Esophagus squamous epithelium (tissue), 5 donors: ENCODE results near the gene ASPA. TPM values are rescaled to one million over a fixed set of nuclear protein-coding genes. Genes with fewer than 3 reads are reported as not detected.
"Not testable (repeated sequence)": the region's sequence is repeated elsewhere in the genome, so short reads cannot be mapped to it uniquely, and the experiment has no call there.

Experiments
- DNase-seq: peaks from one replicate; lab custom pipeline; 2025; lab: John Stamatoyannopoulos, UW
- H3K27ac ChIP-seq, 4 donors: fragments of 200-600 bp; sonication (generic); one replicate each; pipeline ENCODE4 v1.5.1; 2016 to 2019; ENCODE audit warnings: mild to moderate bottlenecking in 1 of 4
- H3K27me3 ChIP-seq, 4 donors: fragments of 200-600 bp; sonication (generic); 1 replicate in 3 of 4; 2 replicates in 1 of 4; pipeline versions ENCODE4 v1.5.1 to v1.6.0; 2017 to 2021; ENCODE audit warnings: antibody characterized with exemption in 1 of 4
- H3K36me3 ChIP-seq, 3 donors: fragments of 200-600 bp; sonication (generic); one replicate each; pipeline ENCODE4 v1.5.1; 2016 to 2019
- H3K4me1 ChIP-seq, 3 donors: fragments of 200-600 bp; sonication (generic); one replicate each; pipeline ENCODE4 v1.5.1; 2017 to 2019
- H3K4me3 ChIP-seq, 4 donors: fragments of 200-600 bp; sonication (generic); 1 replicate in 3 of 4; 2 replicates in 1 of 4; pipeline ENCODE4 v1.5.1; 2016 to 2019; ENCODE audit warnings: mild to moderate bottlenecking in 2 of 4, moderate library complexity in 1 of 4
- H3K9me3 ChIP-seq, 3 donors: fragments of 200-600 bp; sonication (generic); one replicate each; pipeline ENCODE4 v1.5.1; 2016 to 2019
- POLR2A ChIP-seq, 4 donors: fragments of 450-650 bp; IDR thresholded peaks; one replicate each; pipeline ENCODE4 v1.6.1; 2017; ENCODE audit warnings: antibody characterized with exemption in 4 of 4, mild to moderate bottlenecking in 4 of 4, moderate library complexity in 3 of 4
- WGBS, 2 donors: methylation state at CpG; one replicate each; pipeline ENCODE4 v1.1.5; 2018; 5-methylcytosine and 5-hydroxymethylcytosine counted together
- intact Hi-C: fragments of 100-400 bp; cut with DNase I; formaldehyde crosslinking; loops from one replicate; pipeline ENCODE4 v1.15.0; 2022
- total RNA-seq, 4 donors: library from RNA; depleted of rRNA; stranded (reverse); fragments of >200 nt; gene quantifications; one replicate each; pipeline ENCODE4 v1.1.0, GENCODE V29; 2016
- TF ChIP-seq, protein P1 (sequence below), 6 experiments: fragments of 450-650 bp in 4 of 6; fragments of 200-600 bp in 2 of 6; sonication (generic) in 2 of 6; IDR thresholded peaks; one replicate each; pipeline ENCODE4 v1.5.1; 2016 to 2019; ENCODE audit warnings: antibody characterized with exemption in 6 of 6, mild to moderate bottlenecking in 4 of 6, moderate library complexity in 4 of 6
- donor health status: DM: yes; HTN: yes; CAD: no.

ASPA gene
- total RNA-seq, 4 donors from 2014 or later, result 0.22 to 0.76 (median 0.23) TPM; not detected in 1

- H3K27ac ChIP-seq, result no peak overlapping the region
- DNase-seq, result no peak
- 33 to 47% methylated on average over 2 of the region's 2 CpGs for WGBS, 2 donors
These were observed 28.2 kb upstream of the ASPA start for GRCh38 chr17:3447625-3448024.

DNA sequence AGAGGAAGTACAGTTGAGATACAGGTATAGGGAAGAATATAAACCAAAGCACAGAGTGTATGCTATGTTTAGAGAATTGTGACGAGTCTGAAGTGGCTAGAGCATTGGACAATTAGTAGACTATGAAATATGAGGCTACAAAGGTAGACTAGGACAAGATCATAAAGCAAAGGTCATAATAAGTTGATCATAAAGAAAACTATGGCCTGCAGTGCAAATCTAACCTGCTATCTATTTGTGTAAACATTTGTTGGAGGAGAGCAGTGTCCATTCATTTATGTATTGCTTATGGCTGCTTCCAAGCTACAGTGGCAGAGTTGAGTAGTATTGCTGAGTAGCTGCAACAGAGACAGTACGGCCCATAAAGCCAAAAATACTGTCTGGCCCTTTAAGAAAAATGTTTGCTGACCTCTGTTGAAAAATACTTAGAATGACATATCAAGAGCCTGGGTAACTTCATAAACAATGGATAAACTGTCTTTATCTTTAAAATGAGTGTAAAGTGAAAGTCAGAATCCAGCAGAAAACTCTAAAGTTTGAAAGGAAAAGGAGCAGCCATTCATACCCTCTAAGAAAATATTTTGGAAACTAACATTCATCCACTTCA, 27.6 kb upstream of the ASPA start:
- TF ChIP-seq, protein P1, sequence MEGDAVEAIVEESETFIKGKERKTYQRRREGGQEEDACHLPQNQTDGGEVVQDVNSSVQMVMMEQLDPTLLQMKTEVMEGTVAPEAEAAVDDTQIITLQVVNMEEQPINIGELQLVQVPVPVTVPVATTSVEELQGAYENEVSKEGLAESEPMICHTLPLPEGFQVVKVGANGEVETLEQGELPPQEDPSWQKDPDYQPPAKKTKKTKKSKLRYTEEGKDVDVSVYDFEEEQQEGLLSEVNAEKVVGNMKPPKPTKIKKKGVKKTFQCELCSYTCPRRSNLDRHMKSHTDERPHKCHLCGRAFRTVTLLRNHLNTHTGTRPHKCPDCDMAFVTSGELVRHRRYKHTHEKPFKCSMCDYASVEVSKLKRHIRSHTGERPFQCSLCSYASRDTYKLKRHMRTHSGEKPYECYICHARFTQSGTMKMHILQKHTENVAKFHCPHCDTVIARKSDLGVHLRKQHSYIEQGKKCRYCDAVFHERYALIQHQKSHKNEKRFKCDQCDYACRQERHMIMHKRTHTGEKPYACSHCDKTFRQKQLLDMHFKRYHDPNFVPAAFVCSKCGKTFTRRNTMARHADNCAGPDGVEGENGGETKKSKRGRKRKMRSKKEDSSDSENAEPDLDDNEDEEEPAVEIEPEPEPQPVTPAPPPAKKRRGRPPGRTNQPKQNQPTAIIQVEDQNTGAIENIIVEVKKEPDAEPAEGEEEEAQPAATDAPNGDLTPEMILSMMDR (IDR thresholded peaks at IDR 0.05), result no peak
- TF ChIP-seq POLR2A (IDR thresholded peaks at IDR 0.05), result no peak
- H3K9me3 ChIP-seq, result no peaks in the 10 kb centered on the region
- H3K4me3 ChIP-seq, result no peak overlapping the region
- H3K36me3 ChIP-seq, result no peaks in the 10 kb centered on the region
- no peak overlapping the region for H3K27ac ChIP-seq
- intact Hi-C loops, result no loop called here
- H3K27me3 ChIP-seq, result peaks cover 0 to 3% (median 0%) of the 10 kb centered on the region in 4 donors
- H3K4me1 ChIP-seq, result no peaks in the 10 kb centered on the region
- WGBS, 2 donors, result 31 to 32% methylated on average over 2 of the region's 2 CpGs
- DNase-seq, result no peak

More at GRCh38 chr17:3447625-3448024, 28.2 kb upstream of the ASPA start:
- peaks cover 0 to 3% (median 0%) of the 10 kb centered on the region in 4 donors for H3K27me3 ChIP-seq
- TF ChIP-seq, protein P1 (IDR thresholded peaks at IDR 0.05), result no peak
- TF ChIP-seq POLR2A (IDR thresholded peaks at IDR 0.05), result no peak
- intact Hi-C loops, result no loop called here
- no peaks in the 10 kb centered on the region for H3K4me1 ChIP-seq
- no peak overlapping the region for H3K4me3 ChIP-seq
- no peaks in the 10 kb centered on the region for H3K36me3 ChIP-seq
- H3K9me3 ChIP-seq, result no peaks in the 10 kb centered on the region

DNA sequence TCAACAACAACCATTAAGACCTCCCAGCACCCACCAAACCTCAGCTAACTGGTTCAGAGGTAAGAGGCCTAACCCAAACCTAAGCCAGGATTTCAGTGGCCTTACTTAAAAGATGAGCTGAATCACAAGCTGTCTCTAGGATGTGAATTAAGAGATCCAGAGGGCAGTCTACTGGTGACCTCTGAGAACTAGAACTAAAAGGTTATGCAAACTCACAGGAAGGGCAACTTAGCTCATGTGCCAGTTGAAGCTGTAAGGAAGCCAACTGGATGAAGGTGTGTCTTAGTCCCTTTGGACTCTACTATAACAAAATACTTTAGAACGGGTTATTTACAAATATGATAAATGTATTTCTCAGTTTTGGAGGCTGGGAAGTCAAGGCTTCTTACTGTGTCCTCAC, 9.4 kb upstream of the ASPA start:
- H3K27ac ChIP-seq, H3K9me3 ChIP-seq, H3K4me1 ChIP-seq, H3K4me3 ChIP-seq, intact Hi-C loops, H3K36me3 ChIP-seq, DNase-seq, H3K27me3 ChIP-seq: not testable (repeated sequence)
- WGBS, 2 donors, result 58 to 74% methylated on average over 1 of the region's 1 CpG

- DNase-seq, result no peak
These were observed 6.3 kb upstream of the ASPA start for GRCh38 chr17:3469529-3469928.

GRCh38 chr17:3471599-3471998, 4.2 kb upstream of the ASPA start, which contains the start of gene SPATA22:
TSS of gene SPATA22 (minus strand) at chr17:3471819. CDS start at chr17:3469325, 2,494 bp downstream.
- DNase-seq, result no peak
- intact Hi-C loops, result no loop called here
- Histone ChIP-seq H3K4me1 (peaks cover 0 to 21% (median 0%) of the 10 kb centered on the region in 3 donors), H3K27ac (no peak within 1 kb of the TSS), H3K36me3 (no peaks in the 10 kb centered on the region), H3K4me3 (no peak within 1 kb of the TSS), H3K27me3 (no peaks in the 10 kb centered on the region), H3K9me3 (no peaks in the 10 kb centered on the region)
- no peak for TF ChIP-seq POLR2A (IDR thresholded peaks at IDR 0.05)
- TF ChIP-seq, protein P1 (IDR thresholded peaks at IDR 0.05), result no peak
- WGBS, 2 donors, result 71% methylated on average over 14 of the region's 38 CpGs; no CpG with 5 or more reads in 1 of the 2 donors

More at GRCh38 chr17:3469529-3469928, 6.3 kb upstream of the ASPA start:
- intact Hi-C loops, result no loop called here
- H3K4me3 ChIP-seq, result no peak overlapping the region
- H3K9me3 ChIP-seq, result no peaks in the 10 kb centered on the region
- H3K4me1 ChIP-seq, result peaks cover 0 to 9% (median 0%) of the 10 kb centered on the region in 3 donors
- no peaks in the 10 kb centered on the region for H3K27me3 ChIP-seq
- 60 to 63% methylated on average over 5 of the region's 5 CpGs for WGBS, 2 donors
- no peaks in the 10 kb centered on the region for H3K36me3 ChIP-seq
- no peak overlapping the region for H3K27ac ChIP-seq
- TF ChIP-seq POLR2A (IDR thresholded peaks at IDR 0.05), result no peak
- TF ChIP-seq, protein P1 (IDR thresholded peaks at IDR 0.05), result no peak
